ENCODE results near the gene ASNSD1.

DNA sequence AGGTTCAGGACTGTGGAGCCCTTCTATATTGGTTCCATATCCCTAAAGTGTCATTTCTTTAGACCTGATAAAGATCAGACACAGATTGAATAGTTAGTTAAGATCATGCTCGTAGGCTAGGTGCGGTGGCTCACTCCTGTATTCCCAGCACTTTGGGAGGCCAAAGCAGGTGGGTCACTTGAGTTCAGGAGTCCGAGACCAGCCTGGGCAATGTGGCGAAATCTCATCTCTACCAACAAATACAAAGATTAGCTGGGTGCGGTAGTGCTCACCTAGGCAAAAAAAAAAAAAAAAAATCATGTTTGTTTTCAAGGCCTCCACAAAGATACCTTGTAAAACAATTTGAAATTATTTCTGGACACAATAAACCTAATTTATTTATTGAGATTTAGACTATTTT is 8.7 kb downstream of the ASNSD1 start:
- TF ChIP-seq, protein P1, sequence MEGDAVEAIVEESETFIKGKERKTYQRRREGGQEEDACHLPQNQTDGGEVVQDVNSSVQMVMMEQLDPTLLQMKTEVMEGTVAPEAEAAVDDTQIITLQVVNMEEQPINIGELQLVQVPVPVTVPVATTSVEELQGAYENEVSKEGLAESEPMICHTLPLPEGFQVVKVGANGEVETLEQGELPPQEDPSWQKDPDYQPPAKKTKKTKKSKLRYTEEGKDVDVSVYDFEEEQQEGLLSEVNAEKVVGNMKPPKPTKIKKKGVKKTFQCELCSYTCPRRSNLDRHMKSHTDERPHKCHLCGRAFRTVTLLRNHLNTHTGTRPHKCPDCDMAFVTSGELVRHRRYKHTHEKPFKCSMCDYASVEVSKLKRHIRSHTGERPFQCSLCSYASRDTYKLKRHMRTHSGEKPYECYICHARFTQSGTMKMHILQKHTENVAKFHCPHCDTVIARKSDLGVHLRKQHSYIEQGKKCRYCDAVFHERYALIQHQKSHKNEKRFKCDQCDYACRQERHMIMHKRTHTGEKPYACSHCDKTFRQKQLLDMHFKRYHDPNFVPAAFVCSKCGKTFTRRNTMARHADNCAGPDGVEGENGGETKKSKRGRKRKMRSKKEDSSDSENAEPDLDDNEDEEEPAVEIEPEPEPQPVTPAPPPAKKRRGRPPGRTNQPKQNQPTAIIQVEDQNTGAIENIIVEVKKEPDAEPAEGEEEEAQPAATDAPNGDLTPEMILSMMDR (conservative IDR thresholded peaks at IDR 0.05; ENCODE audit: low read length) = no peak
- TF ChIP-seq EZH2phosphoT487 (IDR thresholded peaks at IDR 0.05; ENCODE audit: borderline replicate concordance) = no peak

Data from Loucy (cell line).